Thoracic aorta (tissue), 2 donors: ENCODE results near the gene KRT8. TPM values are rescaled to one million over a fixed set of nuclear protein-coding genes. Genes with fewer than 3 reads are reported as not detected.
"Not testable (repeated sequence)": the region's sequence is repeated elsewhere in the genome, so short reads cannot be mapped to it uniquely, and the experiment has no call there.

Experiments used
- ATAC-seq: fragments of 150-250 bp; one replicate; pipeline ENCODE4 v1.8.0; 2017; ENCODE audit warnings: low read depth; ENCODE audit not compliant: insufficient number of reproducible peaks, low FRiP score
- DNase-seq: peaks from one replicate; pipeline ENCODE4 v3.0.0-alpha.2; 2020; ENCODE audit warnings: low spot score
- H3K27ac ChIP-seq, 2 donors: fragments of 200-600 bp; sonication (generic); 1 replicate in 1 of 2; 2 replicates in 1 of 2; pipeline ENCODE4 v1.5.1; 2016; ENCODE audit warnings: mild to moderate bottlenecking in 2 of 2, moderate library complexity in 2 of 2
- H3K27me3 ChIP-seq: fragments of 200-600 bp; sonication (generic); replicated peaks from 2 replicates; pipeline ENCODE4 v1.6.0; 2016; ENCODE audit warnings: mild to moderate bottlenecking; ENCODE audit not compliant: insufficient read depth
- H3K36me3 ChIP-seq: fragments of 200-600 bp; sonication (generic); one replicate; pipeline ENCODE4 v1.5.1; 2016
- H3K4me1 ChIP-seq, 2 donors: fragments of 200-600 bp; sonication (generic); 1 replicate in 1 of 2; 2 replicates in 1 of 2; pipeline versions ENCODE4 v1.5.1 to v1.6.0; 2016; ENCODE audit warnings: low read depth in 2 of 2, mild to moderate bottlenecking in 1 of 2; ENCODE audit not compliant: control insufficient read depth in 1 of 2
- H3K4me3 ChIP-seq: fragments of 200-600 bp; sonication (generic); 2 replicates; pipeline ENCODE4 v1.5.1; 2016; ENCODE audit warnings: mild to moderate bottlenecking
- H3K9me3 ChIP-seq: fragments of 200-600 bp; sonication (generic); 2 replicates; pipeline ENCODE4 v1.5.1; 2016
- total RNA-seq, 2 donors: library from RNA; depleted of rRNA; stranded (reverse); fragments of >200 nt; gene quantifications; one replicate each; pipeline versions ENCODE4 v1.1.0 to v1.2.3, GENCODE V29; 2016
- TF ChIP-seq, protein P1 (sequence below): fragments of 200-600 bp; sonication (generic); IDR thresholded peaks from one replicate; pipeline ENCODE4 v1.5.1; 2019; ENCODE audit warnings: antibody characterized with exemption

The KRT8 gene
- total RNA-seq, 2 donors from 2014 or later = 130 to 175 TPM

DNA sequence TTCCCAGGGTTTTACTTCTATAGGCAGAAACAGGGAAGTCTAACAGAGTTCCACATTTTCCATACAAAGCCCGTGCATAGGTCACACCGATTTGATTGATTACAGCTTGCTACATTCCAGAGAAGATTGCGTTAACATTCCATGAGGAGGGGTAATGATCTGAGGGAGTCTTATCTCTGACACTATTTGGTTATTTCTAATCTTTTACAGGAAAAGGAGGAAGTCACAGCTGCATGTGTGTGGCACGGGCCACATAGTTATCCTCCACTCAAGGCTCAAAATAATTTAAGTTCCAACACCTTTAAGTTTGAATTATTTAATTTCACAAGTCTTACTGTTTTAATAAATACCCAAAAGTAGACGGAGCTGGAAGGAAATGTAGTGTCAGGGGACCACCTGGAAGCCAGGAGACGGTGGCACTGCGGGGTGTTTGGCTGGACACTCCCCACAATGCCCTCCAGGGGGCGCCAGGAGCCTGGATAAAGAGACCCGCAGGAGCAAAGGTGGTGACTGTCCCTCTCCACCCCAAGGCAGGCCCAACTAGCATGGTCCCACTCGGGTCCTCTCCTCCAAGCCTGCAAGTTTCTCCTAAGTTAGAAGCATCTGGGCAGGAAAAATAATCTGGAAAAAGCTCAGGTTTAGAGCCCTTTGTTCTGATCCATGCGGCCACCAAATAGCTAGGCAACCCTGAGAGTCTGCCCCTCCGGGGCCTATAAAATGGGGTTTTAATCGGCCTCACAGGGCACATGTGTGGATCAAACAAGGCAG is 20.2 kb downstream of the KRT8 start:
- H3K4me1 ChIP-seq = no peaks in the 10 kb centered on the region
- H3K36me3 ChIP-seq = no peaks in the 10 kb centered on the region
- H3K27me3 ChIP-seq = no peaks in the 10 kb centered on the region
- H3K27ac ChIP-seq = no peak overlapping the region
- no peaks in the 10 kb centered on the region for H3K9me3 ChIP-seq
- no peak overlapping the region for H3K4me3 ChIP-seq
- ATAC-seq (no peak), DNase-seq (no peak)
- TF ChIP-seq, protein P1, sequence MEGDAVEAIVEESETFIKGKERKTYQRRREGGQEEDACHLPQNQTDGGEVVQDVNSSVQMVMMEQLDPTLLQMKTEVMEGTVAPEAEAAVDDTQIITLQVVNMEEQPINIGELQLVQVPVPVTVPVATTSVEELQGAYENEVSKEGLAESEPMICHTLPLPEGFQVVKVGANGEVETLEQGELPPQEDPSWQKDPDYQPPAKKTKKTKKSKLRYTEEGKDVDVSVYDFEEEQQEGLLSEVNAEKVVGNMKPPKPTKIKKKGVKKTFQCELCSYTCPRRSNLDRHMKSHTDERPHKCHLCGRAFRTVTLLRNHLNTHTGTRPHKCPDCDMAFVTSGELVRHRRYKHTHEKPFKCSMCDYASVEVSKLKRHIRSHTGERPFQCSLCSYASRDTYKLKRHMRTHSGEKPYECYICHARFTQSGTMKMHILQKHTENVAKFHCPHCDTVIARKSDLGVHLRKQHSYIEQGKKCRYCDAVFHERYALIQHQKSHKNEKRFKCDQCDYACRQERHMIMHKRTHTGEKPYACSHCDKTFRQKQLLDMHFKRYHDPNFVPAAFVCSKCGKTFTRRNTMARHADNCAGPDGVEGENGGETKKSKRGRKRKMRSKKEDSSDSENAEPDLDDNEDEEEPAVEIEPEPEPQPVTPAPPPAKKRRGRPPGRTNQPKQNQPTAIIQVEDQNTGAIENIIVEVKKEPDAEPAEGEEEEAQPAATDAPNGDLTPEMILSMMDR = peak; percentile 94

DNA sequence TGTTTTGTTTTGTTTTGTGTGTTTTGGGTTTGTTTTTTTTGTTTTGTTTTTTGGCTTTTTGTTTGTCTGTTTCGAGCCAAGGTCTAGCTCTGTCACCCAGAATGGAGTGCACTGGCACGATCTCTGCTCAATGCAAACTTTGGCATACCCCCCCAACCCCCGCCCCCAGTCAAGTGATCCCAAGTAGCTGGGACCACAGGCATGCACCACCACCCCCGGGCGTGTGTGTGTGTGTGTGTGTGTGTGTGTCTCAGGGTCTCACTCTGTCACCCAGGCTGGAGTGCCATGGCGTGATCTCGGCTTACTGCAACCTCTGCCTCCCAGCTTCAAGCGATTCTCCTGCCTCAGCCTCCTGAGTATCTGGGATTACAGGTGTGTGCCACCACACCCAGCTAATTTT is 24.4 kb downstream of the KRT8 start:
- H3K4me1 ChIP-seq, H3K9me3 ChIP-seq, DNase-seq, H3K27me3 ChIP-seq, H3K4me3 ChIP-seq, H3K36me3 ChIP-seq, ATAC-seq, H3K27ac ChIP-seq: not testable (repeated sequence)

DNA sequence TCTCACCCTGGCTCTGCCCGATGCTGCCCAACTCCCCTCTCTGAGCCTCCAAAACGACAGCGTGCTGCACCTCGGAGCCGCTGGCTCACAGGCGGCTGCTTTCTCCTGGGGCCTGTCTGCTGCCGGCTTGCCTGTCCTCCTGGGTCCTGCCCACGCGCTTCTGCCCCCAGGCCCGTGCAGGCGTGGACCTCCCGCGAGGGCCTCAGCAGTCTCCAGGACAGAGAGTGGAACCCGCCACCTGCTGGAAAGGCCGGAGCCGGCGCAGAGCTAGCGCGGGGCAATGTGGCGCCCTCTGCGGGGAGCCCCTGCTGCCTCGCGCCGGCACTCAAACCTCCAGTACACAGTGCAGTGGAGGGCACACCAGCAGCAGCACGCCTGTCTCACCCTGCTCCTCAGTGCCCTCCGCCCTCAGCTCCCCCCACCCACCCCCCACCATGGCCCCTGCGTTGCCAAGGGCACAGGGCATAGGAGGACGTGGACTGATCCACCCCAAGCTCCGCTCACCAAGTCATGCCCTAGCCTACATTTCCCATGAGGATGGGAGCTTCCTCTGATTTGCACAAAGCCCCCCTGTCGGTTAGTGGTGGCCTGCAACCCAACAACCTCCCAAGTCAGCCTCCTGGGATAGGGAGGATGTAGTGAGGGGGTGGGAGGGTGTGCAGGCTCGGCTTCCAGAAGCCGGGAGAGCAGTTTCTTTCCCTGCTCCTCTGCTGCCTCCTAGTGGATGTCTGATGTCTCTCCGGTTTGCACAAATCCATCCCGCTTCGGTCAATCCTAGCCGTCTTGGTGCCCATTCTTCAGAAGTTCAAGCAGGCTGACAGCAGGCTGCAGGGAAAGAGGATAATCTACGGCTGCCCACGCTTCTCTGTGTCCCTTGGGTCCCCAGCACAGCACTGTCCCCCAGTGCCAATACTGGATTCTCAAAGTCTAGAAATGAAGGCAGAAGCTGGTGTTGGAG is 25.2 kb downstream of the KRT8 start:
- DNase-seq = no peak
- peaks cover 2 to 5% of the 10 kb centered on the region in 2 donors for H3K4me1 ChIP-seq
- no peaks in the 10 kb centered on the region for H3K27me3 ChIP-seq
- no peaks in the 10 kb centered on the region for H3K9me3 ChIP-seq
- TF ChIP-seq, protein P1 = peak; percentile 73
- H3K27ac ChIP-seq = no peak overlapping the region
- peak; percentile 60 for ATAC-seq
- H3K4me3 ChIP-seq = peak overlapping the region; percentile 59
- no peaks in the 10 kb centered on the region for H3K36me3 ChIP-seq

DNA sequence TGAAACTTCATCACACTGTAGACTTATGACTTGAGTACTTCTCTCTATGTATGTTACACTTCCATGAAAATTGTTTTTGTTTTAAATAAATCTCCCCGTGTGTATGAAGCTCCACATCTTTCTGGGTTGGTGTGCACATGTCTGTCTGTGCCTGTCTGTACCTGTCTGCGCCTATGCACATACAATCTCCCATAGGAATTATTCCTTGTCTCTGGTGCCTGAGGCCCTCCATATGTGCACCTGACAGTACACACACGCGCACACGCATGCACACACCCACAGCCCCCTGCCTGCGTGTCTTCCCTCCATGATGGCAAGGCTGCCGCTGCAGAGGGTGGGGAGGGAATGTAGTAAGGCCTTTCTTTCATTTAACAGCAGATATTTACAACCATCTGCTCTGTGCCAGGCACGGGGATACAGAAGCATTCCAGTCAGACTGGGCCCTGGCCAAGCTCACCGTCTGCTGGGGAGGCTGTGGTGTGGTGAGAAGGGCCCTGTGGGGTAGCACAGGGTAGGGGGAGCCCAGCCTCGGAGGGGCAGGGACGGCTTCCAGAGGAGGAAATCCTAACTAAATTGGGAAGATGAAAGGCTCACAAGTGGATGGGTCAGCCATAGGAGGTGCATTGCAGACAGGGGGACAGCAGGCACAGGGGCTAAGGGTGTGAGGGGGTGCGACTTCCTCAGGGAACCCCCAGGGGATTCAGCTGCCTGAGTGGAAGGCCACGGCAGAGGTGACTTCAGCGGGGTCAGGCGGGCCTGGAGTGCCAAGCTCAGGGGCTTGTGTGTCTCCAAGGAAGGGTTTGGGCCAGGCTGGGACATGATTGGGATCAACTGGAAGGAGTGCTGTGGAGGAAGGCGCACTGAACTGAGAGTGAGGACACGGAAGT is 26.1 kb downstream of the KRT8 start:
- peaks cover 7% of the 10 kb centered on the region in 2 donors for H3K4me1 ChIP-seq
- no peak for ATAC-seq
- H3K9me3 ChIP-seq = no peaks in the 10 kb centered on the region
- no peak for DNase-seq
- no peaks in the 10 kb centered on the region for H3K36me3 ChIP-seq
- H3K27me3 ChIP-seq = no peaks in the 10 kb centered on the region
- TF ChIP-seq, protein P1 = no peak
- no peak overlapping the region for H3K27ac ChIP-seq
- peak overlapping the region; percentile 59 for H3K4me3 ChIP-seq

DNA sequence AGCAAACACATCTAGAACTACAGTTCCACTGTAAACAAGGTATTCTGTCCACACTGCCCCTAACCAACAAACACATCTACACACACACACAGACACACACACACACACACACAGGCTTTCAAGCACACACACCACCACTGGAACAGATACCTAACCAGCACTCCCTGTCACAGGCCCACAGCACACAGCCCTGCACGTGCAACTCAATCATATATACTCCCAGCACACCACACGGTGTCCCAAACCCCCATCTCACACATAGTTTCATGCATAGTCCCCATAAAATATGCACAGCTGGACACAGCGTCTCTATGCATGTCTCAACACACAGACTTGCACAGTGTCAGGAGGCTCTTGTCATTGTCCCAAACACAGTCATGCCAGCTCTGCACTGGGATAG is 27.6 kb downstream of the KRT8 start:
- Histone ChIP-seq H3K4me3 (no peak overlapping the region), H3K36me3 (no peaks in the 10 kb centered on the region), H3K27ac (no peak overlapping the region), H3K9me3 (no peaks in the 10 kb centered on the region), H3K27me3 (no peaks in the 10 kb centered on the region), H3K4me1 (peaks cover 7 to 11% of the 10 kb centered on the region in 2 donors)
- DNase-seq = no peak
- ATAC-seq = no peak
- TF ChIP-seq, protein P1 = no peak
